ELF-1 (cell line): ENCODE results near the gene RTN4RL2.

ENCODE experiments used
- DNase-seq: peaks from one replicate; pipeline ENCODE4 v3.0.0-alpha.2; 2016; ENCODE audit warnings: low read depth, low spot score

RTN4RL2 gene

GRCh38 chr11:57481315-57481714, 21.0 kb downstream of the RTN4RL2 start:
- DNase-seq = no peak

- DNase-seq = no peak
These were observed 21.8 kb downstream of the RTN4RL2 start for GRCh38 chr11:57481915-57482781.

GRCh38 chr11:57482782-57483561, 22.6 kb downstream of the RTN4RL2 start:
- DNase-seq = peak; percentile 83

- no peak for DNase-seq
These were observed 23.2 kb downstream of the RTN4RL2 start for GRCh38 chr11:57483562-57483918.

GRCh38 chr11:57484141-57484710, 23.9 kb downstream of the RTN4RL2 start:
- no peak for DNase-seq

GRCh38 chr11:57485217-57485990, 25.1 kb downstream of the RTN4RL2 start:
- DNase-seq = no peak

GRCh38 chr11:57487021-57487778, 26.9 kb downstream of the RTN4RL2 start:
- DNase-seq = no peak

- DNase-seq = no peak
These were observed 27.8 kb downstream of the RTN4RL2 start for GRCh38 chr11:57487920-57488659.

GRCh38 chr11:57490456-57491248, 30.3 kb downstream of the RTN4RL2 start:
- no peak for DNase-seq

- peak; percentile 73 for DNase-seq
These were observed 31.2 kb downstream of the RTN4RL2 start for GRCh38 chr11:57491371-57492061.

- DNase-seq = peak; percentile 96
These were observed 33.5 kb downstream of the RTN4RL2 start for GRCh38 chr11:57493507-57494503.

GRCh38 chr11:57496109-57496820, 35.9 kb downstream of the RTN4RL2 start:
- DNase-seq = no peak

- DNase-seq = no peak
These were observed 37.2 kb downstream of the RTN4RL2 start for GRCh38 chr11:57497303-57498247.

GRCh38 chr11:57498540-57498939, 38.2 kb downstream of the RTN4RL2 start:
- no peak for DNase-seq

GRCh38 chr11:57499413-57499982, 39.2 kb downstream of the RTN4RL2 start:
- peak; percentile 99 for DNase-seq
